ENCODE measurements around the gene EWSR1. TPM values are rescaled to one million over a fixed set of nuclear protein-coding genes. Genes with fewer than 3 reads are reported as not detected.

Gene EWSR1
- total RNA-seq, 4 donors from 2014 or later: 183 to 203 (median 198) TPM

GRCh38 chr22:29313576-29314466 lies 45.8 kb downstream of the EWSR1 start:
- TF ChIP-seq EP300 (IDR thresholded peaks at IDR 0.05): no peak
- no peak for TF ChIP-seq POLR2AphosphoS5 (IDR thresholded peaks at IDR 0.05)
- intact Hi-C loops (cut with DNase I): loop anchor here (2.0 kb wide), 1 partner anchor 29 kb away; no protein-coding TSS in a partner anchor
- peaks cover 0 to 38% (median 10%) of the 10 kb centered on the region in 4 donors for H3K27me3 ChIP-seq
- H3K9me3 ChIP-seq: no peaks in the 10 kb centered on the region
- H3K27ac ChIP-seq (replicated peaks in 1 of 4): no peak overlapping the region
- peaks cover 64 to 72% (median 69%) of the 10 kb centered on the region in 4 donors for H3K4me1 ChIP-seq
- 29% methylated on average over 34 of the region's 51 CpGs for WGBS
- DNase-seq (ENCODE audit: extremely low spot score): no peak
- H3K36me3 ChIP-seq: peaks cover 0 to 13% (median 4%) of the 10 kb centered on the region in 4 donors
- peak overlapping the region in 3 of 4 donors; percentile 7 to 49 (median 21) for H3K4me3 ChIP-seq

GRCh38 chr22:29314537-29315285 lies 46.6 kb downstream of the EWSR1 start:
- DNase-seq (ENCODE audit: extremely low spot score): no peak
- H3K27me3 ChIP-seq: peaks cover 0 to 38% (median 10%) of the 10 kb centered on the region in 4 donors
- no peak overlapping the region for H3K27ac ChIP-seq (replicated peaks in 1 of 4)
- H3K4me3 ChIP-seq: peak overlapping the region; percentile 45 to 57 (median 48)
- H3K36me3 ChIP-seq: peaks cover 0 to 13% (median 4%) of the 10 kb centered on the region in 4 donors
- H3K4me1 ChIP-seq: peaks cover 55 to 63% (median 61%) of the 10 kb centered on the region in 4 donors
- WGBS: 5% methylated on average over 33 of the region's 69 CpGs
- intact Hi-C loops (cut with DNase I): no loop called here
- TF ChIP-seq POLR2AphosphoS5 (IDR thresholded peaks at IDR 0.05) (no peak), EP300 (IDR thresholded peaks at IDR 0.05) (no peak), POLR2A (IDR thresholded peaks at IDR 0.05; ENCODE audit: low read depth) (no peak)
- TF ChIP-seq, protein P1, sequence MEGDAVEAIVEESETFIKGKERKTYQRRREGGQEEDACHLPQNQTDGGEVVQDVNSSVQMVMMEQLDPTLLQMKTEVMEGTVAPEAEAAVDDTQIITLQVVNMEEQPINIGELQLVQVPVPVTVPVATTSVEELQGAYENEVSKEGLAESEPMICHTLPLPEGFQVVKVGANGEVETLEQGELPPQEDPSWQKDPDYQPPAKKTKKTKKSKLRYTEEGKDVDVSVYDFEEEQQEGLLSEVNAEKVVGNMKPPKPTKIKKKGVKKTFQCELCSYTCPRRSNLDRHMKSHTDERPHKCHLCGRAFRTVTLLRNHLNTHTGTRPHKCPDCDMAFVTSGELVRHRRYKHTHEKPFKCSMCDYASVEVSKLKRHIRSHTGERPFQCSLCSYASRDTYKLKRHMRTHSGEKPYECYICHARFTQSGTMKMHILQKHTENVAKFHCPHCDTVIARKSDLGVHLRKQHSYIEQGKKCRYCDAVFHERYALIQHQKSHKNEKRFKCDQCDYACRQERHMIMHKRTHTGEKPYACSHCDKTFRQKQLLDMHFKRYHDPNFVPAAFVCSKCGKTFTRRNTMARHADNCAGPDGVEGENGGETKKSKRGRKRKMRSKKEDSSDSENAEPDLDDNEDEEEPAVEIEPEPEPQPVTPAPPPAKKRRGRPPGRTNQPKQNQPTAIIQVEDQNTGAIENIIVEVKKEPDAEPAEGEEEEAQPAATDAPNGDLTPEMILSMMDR (IDR thresholded peaks at IDR 0.05): no peak
- H3K9me3 ChIP-seq: no peaks in the 10 kb centered on the region

- DNase-seq (ENCODE audit: extremely low spot score): no peak
- peaks cover 0 to 13% (median 4%) of the 10 kb centered on the region in 4 donors for H3K36me3 ChIP-seq
- H3K4me1 ChIP-seq: peaks cover 47 to 55% (median 52%) of the 10 kb centered on the region in 4 donors
- H3K9me3 ChIP-seq: no peaks in the 10 kb centered on the region
- H3K27ac ChIP-seq (replicated peaks in 1 of 4): no peak within 1 kb of the TSS
- WGBS: 2% methylated on average over 53 of the region's 103 CpGs
- H3K4me3 ChIP-seq: peak within 1 kb of the TSS; percentile 45 to 57 (median 48)
- intact Hi-C loops (cut with DNase I): no loop called here
- peaks cover 0 to 38% (median 10%) of the 10 kb centered on the region in 4 donors for H3K27me3 ChIP-seq
- TF ChIP-seq, protein P1 (IDR thresholded peaks at IDR 0.05): no peak
- TF ChIP-seq POLR2AphosphoS5 (IDR thresholded peaks at IDR 0.05) (no peak), POLR2A (IDR thresholded peaks at IDR 0.05; ENCODE audit: low read depth) (no peak), EP300 (IDR thresholded peaks at IDR 0.05) (no peak)
Observed at GRCh38 chr22:29315286-29316140, 47.4 kb downstream of the EWSR1 start, which contains the start of gene RASL10A. Gene RASL10A, minus strand, starts transcription at chr22:29315697. Its CDS starts 451 bp downstream, at chr22:29315246.

DNA sequence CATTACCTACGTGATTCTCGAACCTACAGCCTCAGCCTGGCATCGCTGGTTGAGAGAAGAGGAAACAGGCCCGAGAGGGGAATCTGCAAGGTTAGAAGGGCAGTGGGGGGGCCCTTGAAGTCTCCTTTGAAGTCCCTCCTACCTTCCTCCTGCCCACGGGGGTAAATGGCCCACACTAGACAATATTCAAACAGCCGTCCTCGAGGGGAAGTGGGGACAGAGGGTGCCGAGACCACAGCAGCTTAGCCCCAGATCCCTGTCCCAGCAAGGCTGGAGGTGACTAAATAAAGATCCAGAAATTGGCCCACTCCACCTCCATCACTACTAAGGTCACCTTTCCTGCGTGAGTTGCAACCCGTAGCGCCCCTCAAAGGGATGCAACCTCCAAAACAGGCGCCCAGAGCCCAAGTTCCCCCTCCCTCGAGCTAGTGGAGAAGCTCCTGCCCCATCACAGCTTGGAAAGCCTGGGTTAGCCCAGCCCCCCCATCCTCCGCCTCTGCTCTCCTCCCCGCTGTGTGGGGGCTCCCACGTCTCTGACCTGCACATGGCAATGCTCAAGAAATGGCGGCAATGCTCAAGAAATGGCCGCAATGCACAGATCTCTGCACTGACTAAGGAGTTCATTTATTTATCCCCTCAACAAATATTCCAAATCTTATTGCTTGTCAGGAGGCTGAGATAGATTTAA lies 48.2 kb downstream of the EWSR1 start:
- Histone ChIP-seq H3K36me3 (peaks cover 0 to 13% (median 4%) of the 10 kb centered on the region in 4 donors), H3K27ac (replicated peaks in 1 of 4) (no peak overlapping the region), H3K4me1 (peaks cover 40 to 48% (median 45%) of the 10 kb centered on the region in 4 donors), H3K27me3 (peaks cover 0 to 38% (median 10%) of the 10 kb centered on the region in 4 donors), H3K9me3 (no peaks in the 10 kb centered on the region), H3K4me3 (peak overlapping the region in 1 of 4 donors; percentile 47)
- no peak for DNase-seq (ENCODE audit: extremely low spot score)
- WGBS: 94% methylated on average over 6 of the region's 18 CpGs
- TF ChIP-seq POLR2A (IDR thresholded peaks at IDR 0.05; ENCODE audit: low read depth) (no peak), EP300 (IDR thresholded peaks at IDR 0.05) (no peak), POLR2AphosphoS5 (IDR thresholded peaks at IDR 0.05) (no peak)
- TF ChIP-seq, protein P1 (IDR thresholded peaks at IDR 0.05): no peak
- intact Hi-C loops (cut with DNase I): no loop called here
